ENCODE results near the gene CDH13.

Gene CDH13

DNA sequence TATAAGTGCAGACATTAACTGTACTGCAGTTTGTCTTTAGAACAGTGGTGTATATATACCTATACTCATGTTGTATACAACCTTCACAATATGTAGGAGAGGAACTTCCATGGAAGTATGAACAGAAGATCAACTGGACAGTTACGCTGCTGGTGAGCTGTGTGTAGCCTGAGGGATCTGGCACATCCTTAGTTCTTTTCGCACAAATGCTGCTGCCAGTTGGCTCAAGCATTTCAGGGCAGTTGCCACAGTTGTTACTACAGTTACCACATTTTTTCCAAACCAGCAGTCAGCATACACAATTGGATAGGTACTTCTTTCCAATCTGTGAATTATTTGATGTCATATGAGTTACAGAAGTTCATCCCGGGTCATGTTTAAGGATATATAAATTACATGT is 641.4 kb downstream of the CDH13 start:
- ATAC-seq, result no peak
- TF ChIP-seq PPARA (CRISPR knock-in tag; IDR thresholded peaks at IDR 0.05; ENCODE audit: borderline replicate concordance), result no peak
- TF ChIP-seq TOX (CRISPR knock-in tag; IDR thresholded peaks at IDR 0.05; ENCODE audit: borderline replicate concordance), result no peak
- no peak for TF ChIP-seq ZNF8 (CRISPR knock-in tag; IDR thresholded peaks at IDR 0.05)
- TF ChIP-seq BACH2 (CRISPR knock-in tag; IDR thresholded peaks at IDR 0.05; ENCODE audit: borderline replicate concordance), result no peak
- TF ChIP-seq, protein P1, sequence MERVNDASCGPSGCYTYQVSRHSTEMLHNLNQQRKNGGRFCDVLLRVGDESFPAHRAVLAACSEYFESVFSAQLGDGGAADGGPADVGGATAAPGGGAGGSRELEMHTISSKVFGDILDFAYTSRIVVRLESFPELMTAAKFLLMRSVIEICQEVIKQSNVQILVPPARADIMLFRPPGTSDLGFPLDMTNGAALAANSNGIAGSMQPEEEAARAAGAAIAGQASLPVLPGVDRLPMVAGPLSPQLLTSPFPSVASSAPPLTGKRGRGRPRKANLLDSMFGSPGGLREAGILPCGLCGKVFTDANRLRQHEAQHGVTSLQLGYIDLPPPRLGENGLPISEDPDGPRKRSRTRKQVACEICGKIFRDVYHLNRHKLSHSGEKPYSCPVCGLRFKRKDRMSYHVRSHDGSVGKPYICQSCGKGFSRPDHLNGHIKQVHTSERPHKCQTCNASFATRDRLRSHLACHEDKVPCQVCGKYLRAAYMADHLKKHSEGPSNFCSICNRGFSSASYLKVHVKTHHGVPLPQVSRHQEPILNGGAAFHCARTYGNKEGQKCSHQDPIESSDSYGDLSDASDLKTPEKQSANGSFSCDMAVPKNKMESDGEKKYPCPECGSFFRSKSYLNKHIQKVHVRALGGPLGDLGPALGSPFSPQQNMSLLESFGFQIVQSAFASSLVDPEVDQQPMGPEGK (CRISPR knock-in tag; IDR thresholded peaks at IDR 0.05; ENCODE audit: borderline replicate concordance), result no peak
- TF ChIP-seq, protein P2, sequence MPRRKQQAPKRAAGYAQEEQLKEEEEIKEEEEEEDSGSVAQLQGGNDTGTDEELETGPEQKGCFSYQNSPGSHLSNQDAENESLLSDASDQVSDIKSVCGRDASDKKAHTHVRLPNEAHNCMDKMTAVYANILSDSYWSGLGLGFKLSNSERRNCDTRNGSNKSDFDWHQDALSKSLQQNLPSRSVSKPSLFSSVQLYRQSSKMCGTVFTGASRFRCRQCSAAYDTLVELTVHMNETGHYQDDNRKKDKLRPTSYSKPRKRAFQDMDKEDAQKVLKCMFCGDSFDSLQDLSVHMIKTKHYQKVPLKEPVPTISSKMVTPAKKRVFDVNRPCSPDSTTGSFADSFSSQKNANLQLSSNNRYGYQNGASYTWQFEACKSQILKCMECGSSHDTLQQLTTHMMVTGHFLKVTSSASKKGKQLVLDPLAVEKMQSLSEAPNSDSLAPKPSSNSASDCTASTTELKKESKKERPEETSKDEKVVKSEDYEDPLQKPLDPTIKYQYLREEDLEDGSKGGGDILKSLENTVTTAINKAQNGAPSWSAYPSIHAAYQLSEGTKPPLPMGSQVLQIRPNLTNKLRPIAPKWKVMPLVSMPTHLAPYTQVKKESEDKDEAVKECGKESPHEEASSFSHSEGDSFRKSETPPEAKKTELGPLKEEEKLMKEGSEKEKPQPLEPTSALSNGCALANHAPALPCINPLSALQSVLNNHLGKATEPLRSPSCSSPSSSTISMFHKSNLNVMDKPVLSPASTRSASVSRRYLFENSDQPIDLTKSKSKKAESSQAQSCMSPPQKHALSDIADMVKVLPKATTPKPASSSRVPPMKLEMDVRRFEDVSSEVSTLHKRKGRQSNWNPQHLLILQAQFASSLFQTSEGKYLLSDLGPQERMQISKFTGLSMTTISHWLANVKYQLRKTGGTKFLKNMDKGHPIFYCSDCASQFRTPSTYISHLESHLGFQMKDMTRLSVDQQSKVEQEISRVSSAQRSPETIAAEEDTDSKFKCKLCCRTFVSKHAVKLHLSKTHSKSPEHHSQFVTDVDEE (CRISPR knock-in tag; IDR thresholded peaks at IDR 0.05), result no peak
- TF ChIP-seq, protein P3, sequence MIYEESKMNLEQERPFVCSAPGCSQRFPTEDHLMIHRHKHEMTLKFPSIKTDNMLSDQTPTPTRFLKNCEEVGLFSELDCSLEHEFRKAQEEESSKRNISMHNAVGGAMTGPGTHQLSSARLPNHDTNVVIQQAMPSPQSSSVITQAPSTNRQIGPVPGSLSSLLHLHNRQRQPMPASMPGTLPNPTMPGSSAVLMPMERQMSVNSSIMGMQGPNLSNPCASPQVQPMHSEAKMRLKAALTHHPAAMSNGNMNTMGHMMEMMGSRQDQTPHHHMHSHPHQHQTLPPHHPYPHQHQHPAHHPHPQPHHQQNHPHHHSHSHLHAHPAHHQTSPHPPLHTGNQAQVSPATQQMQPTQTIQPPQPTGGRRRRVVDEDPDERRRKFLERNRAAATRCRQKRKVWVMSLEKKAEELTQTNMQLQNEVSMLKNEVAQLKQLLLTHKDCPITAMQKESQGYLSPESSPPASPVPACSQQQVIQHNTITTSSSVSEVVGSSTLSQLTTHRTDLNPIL (CRISPR knock-in tag; IDR thresholded peaks at IDR 0.05; ENCODE audit: low read depth), result no peak
- TF ChIP-seq, protein P4, sequence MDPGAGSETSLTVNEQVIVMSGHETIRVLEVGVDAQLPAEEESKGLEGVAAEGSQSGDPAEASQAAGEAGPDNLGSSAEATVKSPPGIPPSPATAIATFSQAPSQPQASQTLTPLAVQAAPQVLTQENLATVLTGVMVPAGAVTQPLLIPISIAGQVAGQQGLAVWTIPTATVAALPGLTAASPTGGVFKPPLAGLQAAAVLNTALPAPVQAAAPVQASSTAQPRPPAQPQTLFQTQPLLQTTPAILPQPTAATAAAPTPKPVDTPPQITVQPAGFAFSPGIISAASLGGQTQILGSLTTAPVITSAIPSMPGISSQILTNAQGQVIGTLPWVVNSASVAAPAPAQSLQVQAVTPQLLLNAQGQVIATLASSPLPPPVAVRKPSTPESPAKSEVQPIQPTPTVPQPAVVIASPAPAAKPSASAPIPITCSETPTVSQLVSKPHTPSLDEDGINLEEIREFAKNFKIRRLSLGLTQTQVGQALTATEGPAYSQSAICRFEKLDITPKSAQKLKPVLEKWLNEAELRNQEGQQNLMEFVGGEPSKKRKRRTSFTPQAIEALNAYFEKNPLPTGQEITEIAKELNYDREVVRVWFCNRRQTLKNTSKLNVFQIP (CRISPR knock-in tag; IDR thresholded peaks at IDR 0.05; ENCODE audit: borderline replicate concordance, low read depth), result no peak
- TF ChIP-seq OSR1 (CRISPR knock-in tag; IDR thresholded peaks at IDR 0.05), result no peak
- no peak for TF ChIP-seq ZNF565 (CRISPR knock-in tag; conservative IDR thresholded peaks at IDR 0.05; ENCODE audit: low read depth)
- TF ChIP-seq ZNF70 (CRISPR knock-in tag; IDR thresholded peaks at IDR 0.05), result no peak
- no peak for TF ChIP-seq GLIS3 (CRISPR knock-in tag; IDR thresholded peaks at IDR 0.05)
- TF ChIP-seq SNAI2 (CRISPR knock-in tag; IDR thresholded peaks at IDR 0.05), result no peak
- no peak for TF ChIP-seq ISL1 (CRISPR knock-in tag; IDR thresholded peaks at IDR 0.05)
- TF ChIP-seq ZFP30 (CRISPR knock-in tag; IDR thresholded peaks at IDR 0.05), result no peak
- TF ChIP-seq ESRRG (CRISPR knock-in tag; IDR thresholded peaks at IDR 0.05), result no peak
- TF ChIP-seq ZFP3 (CRISPR knock-in tag; IDR thresholded peaks at IDR 0.05), result no peak
- no peak for TF ChIP-seq ZC3H10 (CRISPR knock-in tag; IDR thresholded peaks at IDR 0.05)
- TF ChIP-seq, protein P5, sequence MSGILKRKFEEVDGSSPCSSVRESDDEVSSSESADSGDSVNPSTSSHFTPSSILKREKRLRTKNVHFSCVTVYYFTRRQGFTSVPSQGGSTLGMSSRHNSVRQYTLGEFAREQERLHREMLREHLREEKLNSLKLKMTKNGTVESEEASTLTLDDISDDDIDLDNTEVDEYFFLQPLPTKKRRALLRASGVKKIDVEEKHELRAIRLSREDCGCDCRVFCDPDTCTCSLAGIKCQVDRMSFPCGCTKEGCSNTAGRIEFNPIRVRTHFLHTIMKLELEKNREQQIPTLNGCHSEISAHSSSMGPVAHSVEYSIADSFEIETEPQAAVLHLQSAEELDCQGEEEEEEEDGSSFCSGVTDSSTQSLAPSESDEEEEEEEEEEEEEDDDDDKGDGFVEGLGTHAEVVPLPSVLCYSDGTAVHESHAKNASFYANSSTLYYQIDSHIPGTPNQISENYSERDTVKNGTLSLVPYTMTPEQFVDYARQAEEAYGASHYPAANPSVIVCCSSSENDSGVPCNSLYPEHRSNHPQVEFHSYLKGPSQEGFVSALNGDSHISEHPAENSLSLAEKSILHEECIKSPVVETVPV (CRISPR knock-in tag; IDR thresholded peaks at IDR 0.05), result no peak
- no peak for TF ChIP-seq RARB (CRISPR knock-in tag; IDR thresholded peaks at IDR 0.05)

DNA sequence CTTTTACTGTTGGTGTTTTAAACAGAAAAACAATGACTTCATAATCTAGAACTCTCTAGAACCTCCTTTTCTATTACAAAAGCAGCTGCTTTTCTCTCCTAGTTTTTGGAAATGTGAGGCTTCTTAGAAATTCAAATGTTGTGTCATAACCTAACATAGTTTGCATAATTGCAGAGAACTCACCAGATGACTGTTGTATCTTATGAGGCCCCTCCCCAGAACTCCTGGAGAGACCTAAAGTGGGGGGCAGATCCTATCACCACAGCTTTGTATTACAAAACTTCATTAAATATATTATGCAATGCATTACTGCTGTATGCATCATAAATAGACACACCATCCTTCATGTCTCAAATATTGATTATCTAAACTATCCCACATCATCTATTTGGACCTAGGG is 642.3 kb downstream of the CDH13 start:
- ATAC-seq, result no peak
- TF ChIP-seq, protein P5 (CRISPR knock-in tag; IDR thresholded peaks at IDR 0.05), result no peak
- TF ChIP-seq, protein P2 (CRISPR knock-in tag; IDR thresholded peaks at IDR 0.05), result no peak
- TF ChIP-seq PPARA (CRISPR knock-in tag; IDR thresholded peaks at IDR 0.05; ENCODE audit: borderline replicate concordance) (no peak), TCF4 (CRISPR knock-in tag; IDR thresholded peaks at IDR 0.05; ENCODE audit: borderline replicate concordance) (no peak), CSDC2 (CRISPR knock-in tag; IDR thresholded peaks at IDR 0.05) (no peak), TOX (CRISPR knock-in tag; IDR thresholded peaks at IDR 0.05; ENCODE audit: borderline replicate concordance) (no peak), SNAI2 (CRISPR knock-in tag; IDR thresholded peaks at IDR 0.05) (no peak), ARNTL (CRISPR knock-in tag; IDR thresholded peaks at IDR 0.05; ENCODE audit: borderline replicate concordance, low read depth) (no peak), OSR1 (CRISPR knock-in tag; IDR thresholded peaks at IDR 0.05) (no peak), BACH2 (CRISPR knock-in tag; IDR thresholded peaks at IDR 0.05; ENCODE audit: borderline replicate concordance) (no peak), ESRRG (CRISPR knock-in tag; IDR thresholded peaks at IDR 0.05) (no peak), ISL1 (CRISPR knock-in tag; IDR thresholded peaks at IDR 0.05) (no peak), ZC3H10 (CRISPR knock-in tag; IDR thresholded peaks at IDR 0.05) (no peak), ZNF8 (CRISPR knock-in tag; IDR thresholded peaks at IDR 0.05) (no peak), ZFP30 (CRISPR knock-in tag; IDR thresholded peaks at IDR 0.05) (no peak)
- TF ChIP-seq, protein P3 (CRISPR knock-in tag; IDR thresholded peaks at IDR 0.05; ENCODE audit: low read depth), result no peak

Measured in SK-N-SH treated with all-trans-retinoic acid at 6 μM for 48 hours (cell line).